Aorta (tissue), 5 donors: Measurements from ENCODE around the gene FARP2. TPM values are rescaled to one million over a fixed set of nuclear protein-coding genes. Genes with fewer than 3 reads are reported as not detected.

Experiments used
- ATAC-seq: fragments of 200-7000 bp; cut with Tn5 transposase; one replicate; pipeline ENCODE4 v1.9.1; 2022; ENCODE audit warnings: moderate library complexity; ENCODE audit not compliant: low FRiP score
- DNase-seq, 2 donors: peaks; one replicate each; pipeline ENCODE4 v3.0.0-alpha.2; 2020
- H3K27ac ChIP-seq, 2 donors: one replicate each; pipeline ENCODE4 v1.5.1; 2013; ENCODE audit warnings: low read length in 2 of 2, mild to moderate bottlenecking in 2 of 2, moderate library complexity in 2 of 2, control low read depth in 1 of 2, inconsistent platforms in 1 of 2, low read depth in 1 of 2
- H3K27me3 ChIP-seq, 2 donors: one replicate each; pipeline ENCODE4 v1.6.1; 2013; ENCODE audit warnings: control low read depth in 1 of 2, low read length in 1 of 2, mild to moderate bottlenecking in 1 of 2, moderate library complexity in 1 of 2; ENCODE audit not compliant: insufficient read depth in 2 of 2, control insufficient read depth in 1 of 2
- H3K36me3 ChIP-seq, 2 donors: one replicate each; pipeline ENCODE4 v1.6.1; 2013; ENCODE audit warnings: control low read depth in 1 of 2, low read length in 1 of 2, mild to moderate bottlenecking in 1 of 2; ENCODE audit not compliant: insufficient read depth in 2 of 2, control insufficient read depth in 1 of 2
- H3K4me1 ChIP-seq, 2 donors: one replicate each; pipeline ENCODE4 v1.6.1; 2013; ENCODE audit warnings: low read length in 2 of 2, control low read depth in 1 of 2, mild to moderate bottlenecking in 1 of 2, moderate library complexity in 1 of 2; ENCODE audit not compliant: insufficient read depth in 2 of 2, control insufficient read depth in 1 of 2
- H3K4me3 ChIP-seq, 2 donors: one replicate each; pipeline ENCODE4 v1.5.1; 2013; ENCODE audit warnings: low read length in 2 of 2, control low read depth in 1 of 2, mild to moderate bottlenecking in 1 of 2
- H3K9me3 ChIP-seq: one replicate; pipeline ENCODE4 v1.6.1; 2013; ENCODE audit warnings: mild to moderate bottlenecking, low read length; ENCODE audit not compliant: control insufficient read depth
- WGBS, 2 donors: extraction: QIAGEN DNeasy Blood & Tissue Kit; methylation state at CpG; one replicate each; pipeline ENCODE4 v1.1.7; 2013; 5-methylcytosine and 5-hydroxymethylcytosine counted together
- intact Hi-C, 2 donors: fragments of 100-400 bp; cut with DNase I; formaldehyde crosslinking; loops; one replicate each; pipeline versions ENCODE4 v1.14.2 to v1.15.0; 2022
- polyA plus RNA-seq, 2 donors: library from polyadenylated mRNA; stranded (reverse); fragments of 200-250 nt; gene quantifications; one replicate each; pipeline ENCODE4 v1.2.3, GENCODE V29; 2013
- total RNA-seq, 2 donors: library from RNA; stranded (reverse); fragmentation: NEBNext Ultra II Directional; extraction: Animal tissue kit (Norgen Biotek cat#: 25700); gene quantifications; one replicate each; pipeline ENCODE4 v1.2.1, GENCODE V29; 2021
- donor health status: healthy with polysubstance abuse.
- donor health status: Bipolar disorder and iron deficiency.
- donor health status: DM: no; HTN: no; CAD: no.
- donor health status: DM: no; HTN: no; CAD: no.
- donor health status: DM: yes; HTN: yes; CAD: no.

FARP2 gene
- total and polyA plus RNA-seq, 4 donors: 16.4 to 64.4 (median 48.7) TPM

DNA sequence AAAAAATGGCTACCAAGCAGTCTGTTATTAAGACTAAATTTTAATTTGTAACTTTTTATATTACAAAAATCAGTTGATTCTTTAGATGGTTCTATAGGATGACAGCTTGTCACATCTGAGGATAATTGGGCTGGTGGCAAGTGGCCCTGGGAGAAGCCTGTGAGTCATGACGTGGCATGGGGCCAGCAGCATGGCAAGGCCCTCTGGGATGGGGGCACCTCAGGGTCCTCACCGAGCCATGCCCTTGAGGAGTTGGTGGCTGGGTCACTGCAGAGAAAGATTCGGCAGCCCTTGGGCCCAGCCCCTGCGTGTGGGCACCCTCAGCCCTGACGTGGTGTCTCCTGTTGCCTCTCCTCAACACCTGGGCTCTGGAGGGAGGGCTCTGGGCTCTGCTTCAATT, 102.6 kb downstream of the FARP2 start:
- Histone ChIP-seq H3K36me3 (peaks cover 0 to 2% of the 10 kb centered on the region in 2 donors), H3K27ac (no peak overlapping the region), H3K4me1 (no peaks in the 10 kb centered on the region), H3K27me3 (no peaks in the 10 kb centered on the region), H3K4me3 (no peak overlapping the region), H3K9me3 (no peaks in the 10 kb centered on the region)
- WGBS, 2 donors: 76 to 81% methylated on average over 5 of the region's 5 CpGs
- DNase-seq (no peak), ATAC-seq (no peak)
- intact Hi-C loops: no loop called here

GRCh38 chr2:241459520-241459919, 103.4 kb downstream of the FARP2 start:
- 92 to 95% methylated on average over 13 of the region's 13 CpGs for WGBS, 2 donors
- intact Hi-C loops: no loop called here
- ATAC-seq: no peak

DNA sequence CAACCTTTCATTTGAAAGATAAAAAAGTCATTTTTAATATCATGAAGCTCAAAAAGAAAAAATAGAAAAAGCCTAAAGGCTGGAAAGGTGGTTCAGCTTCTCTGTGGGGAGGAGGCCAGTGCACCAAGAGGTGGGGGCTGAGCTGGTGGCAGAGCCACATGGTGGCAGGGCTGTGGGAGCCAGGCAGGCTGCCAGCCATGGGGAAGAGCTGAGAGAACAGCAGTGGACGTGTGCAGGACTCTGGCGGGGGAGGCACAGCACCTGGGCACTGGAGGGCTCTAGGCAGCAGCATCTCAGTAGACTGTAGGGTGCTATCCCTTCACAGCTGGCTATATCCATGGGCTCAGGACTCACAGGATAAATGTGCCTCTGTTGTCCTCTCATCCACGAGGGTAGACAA, 104.5 kb downstream of the FARP2 start:
- Histone ChIP-seq H3K9me3 (no peaks in the 10 kb centered on the region), H3K36me3 (peaks cover 0 to 5% of the 10 kb centered on the region in 2 donors), H3K27ac (no peak overlapping the region), H3K27me3 (no peaks in the 10 kb centered on the region), H3K4me1 (no peaks in the 10 kb centered on the region), H3K4me3 (no peak overlapping the region)
- 60 to 68% methylated on average over 3 of the region's 3 CpGs for WGBS, 2 donors
- ATAC-seq (no peak), DNase-seq (peak in 1 of 2 donors; percentile 41)
- intact Hi-C loops: no loop called here

More at GRCh38 chr2:241459520-241459919, 103.4 kb downstream of the FARP2 start:
- H3K9me3 ChIP-seq: no peaks in the 10 kb centered on the region
- DNase-seq: peak in 1 of 2 donors; percentile 60
- no peaks in the 10 kb centered on the region for H3K27me3 ChIP-seq
- H3K4me1 ChIP-seq: no peaks in the 10 kb centered on the region
- H3K27ac ChIP-seq: no peak overlapping the region
- no peak overlapping the region for H3K4me3 ChIP-seq
- peaks cover 0 to 2% of the 10 kb centered on the region in 2 donors for H3K36me3 ChIP-seq

GRCh38 chr2:241461693-241462677, 105.9 kb downstream of the FARP2 start:
- H3K36me3 ChIP-seq: peaks cover 0 to 5% of the 10 kb centered on the region in 2 donors
- 90 to 93% methylated on average over 19 of the region's 19 CpGs for WGBS, 2 donors
- H3K27ac ChIP-seq: no peak overlapping the region
- DNase-seq: peak in 1 of 2 donors; percentile 59
- H3K4me1 ChIP-seq: no peaks in the 10 kb centered on the region
- ATAC-seq: no peak
- H3K27me3 ChIP-seq: no peaks in the 10 kb centered on the region
- intact Hi-C loops: no loop called here
- no peak overlapping the region for H3K4me3 ChIP-seq
- no peaks in the 10 kb centered on the region for H3K9me3 ChIP-seq

- DNase-seq (peak in 1 of 2 donors; percentile 40), ATAC-seq (no peak)
- Histone ChIP-seq H3K4me3 (no peak overlapping the region), H3K27ac (no peak overlapping the region), H3K36me3 (peaks cover 0 to 5% of the 10 kb centered on the region in 2 donors), H3K4me1 (no peaks in the 10 kb centered on the region), H3K9me3 (no peaks in the 10 kb centered on the region), H3K27me3 (no peaks in the 10 kb centered on the region)
- WGBS, 2 donors: 92 to 94% methylated on average over 18 of the region's 18 CpGs
- intact Hi-C loops: no loop called here
Observed at GRCh38 chr2:241463276-241464135, 107.4 kb downstream of the FARP2 start.

- H3K9me3 ChIP-seq: no peaks in the 10 kb centered on the region
- no peaks in the 10 kb centered on the region for H3K27me3 ChIP-seq
- intact Hi-C loops: no loop called here
- no peaks in the 10 kb centered on the region for H3K4me1 ChIP-seq
- WGBS, 2 donors: 68 to 76% methylated on average over 12 of the region's 12 CpGs
- H3K27ac ChIP-seq: no peak overlapping the region
- H3K4me3 ChIP-seq: no peak overlapping the region
- H3K36me3 ChIP-seq: peaks cover 0 to 5% of the 10 kb centered on the region in 2 donors
- no peak for ATAC-seq
- DNase-seq: peak in 1 of 2 donors; percentile 41
Observed at GRCh38 chr2:241465543-241465942, 109.5 kb downstream of the FARP2 start.

DNA sequence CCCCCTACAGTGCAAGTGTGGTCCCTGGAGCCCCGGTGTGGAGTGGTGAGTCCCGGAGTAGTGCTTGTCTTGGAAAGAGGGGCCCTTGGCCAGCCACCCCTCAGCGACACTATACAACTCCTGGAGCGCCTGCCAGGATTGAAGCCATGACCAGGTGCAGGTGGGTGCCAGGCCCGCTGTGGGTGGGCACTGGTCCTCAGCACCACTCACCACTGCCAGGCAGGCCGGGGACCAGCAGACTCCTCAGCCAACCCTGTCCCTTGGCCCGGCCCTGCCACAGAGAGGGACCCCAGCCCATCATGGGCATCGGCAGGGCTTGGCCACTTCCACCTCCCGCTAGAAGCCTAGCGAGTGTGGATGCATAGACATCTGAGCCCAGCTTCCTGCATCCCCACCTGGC, 110.1 kb downstream of the FARP2 start:
- 86 to 91% methylated on average over 10 of the region's 10 CpGs for WGBS, 2 donors
- no peaks in the 10 kb centered on the region for H3K9me3 ChIP-seq
- H3K27ac ChIP-seq: no peak overlapping the region
- no peaks in the 10 kb centered on the region for H3K27me3 ChIP-seq
- H3K4me3 ChIP-seq: no peak overlapping the region
- H3K36me3 ChIP-seq: peaks cover 0 to 5% of the 10 kb centered on the region in 2 donors
- intact Hi-C loops: no loop called here
- no peaks in the 10 kb centered on the region for H3K4me1 ChIP-seq
- DNase-seq: peak in 1 of 2 donors; percentile 71
- no peak for ATAC-seq

GRCh38 chr2:241467777-241468475, 111.8 kb downstream of the FARP2 start:
- ATAC-seq: no peak
- Histone ChIP-seq H3K9me3 (no peaks in the 10 kb centered on the region), H3K4me1 (no peaks in the 10 kb centered on the region), H3K27me3 (no peaks in the 10 kb centered on the region), H3K4me3 (no peak overlapping the region), H3K36me3 (peaks cover 0 to 5% of the 10 kb centered on the region in 2 donors), H3K27ac (no peak overlapping the region)
- DNase-seq: peak in 1 of 2 donors; percentile 64
- intact Hi-C loops: no loop called here
- 89 to 93% methylated on average over 23 of the region's 23 CpGs for WGBS, 2 donors
